Activated CD4-positive, alpha-beta T cell treated with anti-CD3 and anti-CD28 coated beads, Interleukin-2, amount 50 U/mL, for 1 hour (primary cell): ENCODE data around the gene MTFP1.
"Not testable (repeated sequence)": the region's sequence is repeated elsewhere in the genome, so short reads cannot be mapped to it uniquely, and the experiment has no call there.

Experiments
- DNase-seq: peaks from one replicate; pipeline ENCODE4 v3.0.0-alpha.2; 2020

MTFP1 gene, protein sequence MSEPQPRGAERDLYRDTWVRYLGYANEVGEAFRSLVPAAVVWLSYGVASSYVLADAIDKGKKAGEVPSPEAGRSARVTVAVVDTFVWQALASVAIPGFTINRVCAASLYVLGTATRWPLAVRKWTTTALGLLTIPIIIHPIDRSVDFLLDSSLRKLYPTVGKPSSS

DNA sequence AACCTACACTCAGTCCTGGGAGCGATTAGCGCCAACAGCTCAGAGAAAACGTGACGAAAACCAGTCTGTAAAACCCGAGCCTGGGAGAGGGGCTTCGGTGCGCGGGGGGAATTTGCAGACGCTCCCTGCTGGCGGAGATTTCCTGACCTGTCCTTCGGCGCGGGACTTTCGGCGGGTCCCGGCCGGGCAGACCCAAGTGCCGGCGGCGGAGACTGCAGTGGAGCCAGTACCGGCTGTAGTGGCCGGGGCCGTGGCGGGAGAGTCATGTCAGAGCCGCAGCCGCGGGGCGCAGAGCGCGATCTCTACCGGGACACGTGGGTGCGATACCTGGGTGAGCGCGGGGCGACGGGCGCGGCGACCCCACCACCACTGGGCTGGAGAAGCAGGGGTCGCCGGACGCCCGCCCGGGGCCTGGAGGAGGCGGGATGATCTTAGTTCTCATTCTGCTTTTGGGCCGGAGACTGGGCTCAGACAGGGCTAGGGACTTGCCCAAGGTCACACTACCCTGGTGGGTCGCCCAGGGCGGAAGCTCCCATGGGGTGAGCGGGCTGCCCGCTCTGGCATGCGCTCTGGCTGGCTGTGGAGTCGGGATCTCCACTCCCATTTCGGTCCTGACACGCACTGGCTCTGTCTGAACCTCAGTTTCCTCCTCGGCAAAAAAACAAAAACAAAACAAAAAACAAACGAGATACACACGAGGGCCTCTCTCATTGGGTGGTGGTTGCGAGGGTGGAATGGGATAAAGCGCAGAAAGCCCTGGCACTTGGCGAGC is at the start of gene MTFP1:
TSS of gene MTFP1 (plus strand) at position 153 of the 772 bp plus-strand sequence. CDS start at position 265, 112 bp downstream.
- DNase-seq, result peak; percentile 36

DNA sequence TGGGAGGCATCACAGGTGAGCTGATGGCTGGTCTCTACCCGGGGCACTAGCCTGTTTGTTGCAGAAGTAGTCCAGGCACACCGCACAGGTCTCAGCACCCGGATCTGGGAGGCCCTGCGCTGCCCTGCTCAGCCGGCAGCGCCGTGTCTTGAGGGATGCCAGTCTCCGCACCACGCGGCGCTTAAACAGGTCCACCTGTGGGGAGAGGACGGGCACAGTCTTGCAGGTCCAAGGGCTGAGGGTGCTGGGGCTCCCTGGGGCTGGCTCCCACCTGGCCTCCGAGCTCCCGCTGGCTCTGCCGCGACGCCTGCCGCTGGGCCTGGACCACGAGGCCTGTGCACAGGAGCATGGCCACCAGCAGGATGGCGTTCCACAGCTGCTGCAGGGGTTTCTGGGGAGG is 45.6 kb upstream of the MTFP1 start:
- no peak for DNase-seq

DNA sequence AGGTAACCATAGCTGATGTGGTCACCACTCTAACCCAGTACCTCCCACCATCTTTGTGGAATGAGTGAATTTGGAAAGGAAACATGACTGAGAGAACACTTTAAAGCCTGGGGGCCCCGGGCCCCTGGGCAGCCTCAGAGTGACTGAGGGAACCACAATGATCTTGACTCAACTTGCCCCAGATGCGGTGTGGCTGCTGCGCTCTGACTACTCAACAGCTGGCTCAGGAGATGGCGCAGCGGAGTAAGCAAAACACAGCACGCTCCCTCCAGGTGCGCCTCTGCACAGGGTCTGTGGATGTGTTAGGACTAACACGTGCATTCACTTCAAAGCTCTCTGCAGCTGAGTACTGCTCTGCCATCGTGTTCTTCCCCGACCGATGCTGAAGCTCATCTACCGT is 44.3 kb upstream of the MTFP1 start:
- DNase-seq, result no peak

DNA sequence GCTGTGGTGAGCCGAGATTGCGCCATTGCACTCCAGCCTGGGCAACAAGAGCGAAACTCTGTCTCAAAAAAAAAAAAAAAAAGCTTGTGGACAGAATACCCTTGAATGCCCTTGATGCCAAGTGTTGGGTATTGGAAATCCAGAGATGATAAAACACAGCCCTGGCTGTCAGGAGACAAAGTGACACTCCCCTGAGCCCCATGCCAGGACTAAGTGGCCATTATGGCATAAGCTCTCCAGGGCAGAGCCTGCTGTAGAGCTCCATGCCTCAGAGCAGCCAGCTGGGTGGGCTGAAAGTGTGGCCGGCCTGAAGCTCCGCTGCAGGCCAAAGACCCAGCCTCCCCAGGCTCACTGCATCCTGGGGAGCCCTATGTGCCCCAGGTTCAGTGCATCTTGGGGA is 43.2 kb upstream of the MTFP1 start:
- no peak for DNase-seq

DNA sequence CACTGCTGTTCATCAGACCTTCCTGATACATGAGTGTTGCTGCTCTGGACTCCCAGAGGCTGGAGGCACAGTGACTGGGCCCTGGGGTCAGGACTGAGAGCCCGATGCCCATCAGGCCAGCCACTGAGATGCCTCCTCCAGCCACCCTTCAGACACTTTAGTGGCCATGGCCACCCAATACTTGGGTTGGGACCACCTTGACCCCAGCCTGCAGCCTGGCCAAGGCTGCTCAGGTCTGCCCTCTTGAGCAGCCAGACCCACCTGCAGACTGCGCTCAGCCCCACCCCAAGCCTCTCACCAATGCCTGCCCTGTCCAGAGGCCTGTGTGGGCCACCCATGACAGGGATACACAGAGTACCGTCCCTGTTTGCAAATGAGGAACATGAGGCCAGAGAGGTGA is 42.5 kb upstream of the MTFP1 start:
- no peak for DNase-seq

DNA sequence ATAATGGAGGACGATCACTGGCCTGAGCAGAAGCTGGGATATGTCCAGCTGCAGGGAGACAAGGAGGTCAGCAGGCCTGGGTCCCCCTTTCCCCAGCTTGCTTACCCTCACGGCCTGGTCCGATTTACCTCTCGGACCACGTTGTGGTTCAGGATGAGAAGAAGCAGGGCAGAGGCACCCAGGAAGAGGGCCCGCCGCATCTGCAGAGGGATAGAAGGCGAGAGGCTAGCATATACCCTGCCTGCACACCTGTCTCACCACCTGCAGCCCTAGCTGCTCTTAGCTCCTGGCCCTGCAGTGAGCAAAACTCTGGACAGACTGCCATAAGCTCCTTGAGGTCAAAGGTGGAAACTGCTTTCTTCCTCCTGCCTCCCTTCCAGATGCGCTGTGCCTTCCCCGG is 39.6 kb upstream of the MTFP1 start:
- DNase-seq, result no peak

DNA sequence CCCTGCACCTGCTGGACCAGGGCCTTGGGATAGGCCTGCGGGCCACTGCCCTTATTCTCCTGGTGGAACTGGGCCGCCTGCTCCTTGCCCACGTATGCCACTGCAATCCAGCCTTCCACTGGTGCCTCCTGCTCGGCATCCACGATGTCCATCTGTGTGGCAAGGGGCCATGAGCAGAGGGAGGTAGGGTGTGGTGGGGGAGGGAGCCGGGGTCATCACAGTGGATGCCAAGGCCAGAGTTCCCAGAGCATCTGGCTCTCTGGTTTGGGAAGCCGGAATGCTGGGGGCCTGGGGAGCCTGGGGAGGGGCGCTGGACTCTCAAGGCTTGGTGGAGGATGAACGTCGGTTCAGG is 39.0 kb upstream of the MTFP1 start:
- no peak for DNase-seq

DNA sequence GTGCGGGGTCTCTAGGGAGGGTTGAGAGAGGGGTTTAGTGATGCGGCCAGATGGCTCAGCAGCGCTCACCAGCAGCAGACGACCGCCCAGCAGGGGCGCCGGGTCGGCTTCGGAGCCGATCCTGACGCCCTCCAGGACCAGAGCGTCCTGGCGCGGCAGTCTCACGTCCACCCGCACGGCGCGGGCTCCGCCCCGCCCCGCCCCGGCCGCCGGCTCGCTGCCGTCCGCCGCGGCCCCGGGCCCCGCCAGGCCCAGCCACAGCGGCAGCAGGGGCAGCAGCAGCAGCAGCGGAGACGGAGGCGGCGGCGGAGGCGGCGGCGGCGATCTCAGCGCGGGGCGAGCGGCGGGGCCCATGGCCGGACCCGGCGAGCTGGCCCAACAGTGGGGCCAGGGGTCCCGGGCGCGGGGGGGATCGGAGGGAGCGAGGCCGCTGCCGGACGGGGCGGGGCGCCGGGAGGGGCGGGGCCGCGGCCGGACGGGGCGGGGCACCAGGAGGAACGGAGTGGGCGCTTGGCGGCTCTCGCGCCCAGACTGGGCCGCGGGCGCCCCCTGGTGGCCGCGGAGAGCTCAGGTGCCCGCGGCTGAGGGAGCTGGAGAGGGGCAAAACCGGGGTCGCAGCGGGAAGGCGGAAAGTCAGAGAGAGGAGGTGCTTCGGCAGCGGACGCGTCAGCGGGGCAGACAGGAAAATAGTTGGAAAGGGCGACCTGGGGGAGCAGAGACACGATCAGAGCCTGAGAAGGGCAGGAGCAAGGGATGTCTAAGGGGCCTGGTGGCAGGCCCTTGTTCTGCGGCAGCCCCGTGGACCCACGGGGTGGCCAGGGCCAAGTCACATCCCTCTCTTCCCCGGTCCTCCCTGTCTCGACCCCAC is 38.4 kb upstream of the MTFP1 start, which contains the start of gene RNF215:
TSS of gene RNF215 (minus strand) at position 452 of the 868 bp plus-strand sequence. CDS start at position 354, 98 bp downstream.
- peak; percentile 71 for DNase-seq

DNA sequence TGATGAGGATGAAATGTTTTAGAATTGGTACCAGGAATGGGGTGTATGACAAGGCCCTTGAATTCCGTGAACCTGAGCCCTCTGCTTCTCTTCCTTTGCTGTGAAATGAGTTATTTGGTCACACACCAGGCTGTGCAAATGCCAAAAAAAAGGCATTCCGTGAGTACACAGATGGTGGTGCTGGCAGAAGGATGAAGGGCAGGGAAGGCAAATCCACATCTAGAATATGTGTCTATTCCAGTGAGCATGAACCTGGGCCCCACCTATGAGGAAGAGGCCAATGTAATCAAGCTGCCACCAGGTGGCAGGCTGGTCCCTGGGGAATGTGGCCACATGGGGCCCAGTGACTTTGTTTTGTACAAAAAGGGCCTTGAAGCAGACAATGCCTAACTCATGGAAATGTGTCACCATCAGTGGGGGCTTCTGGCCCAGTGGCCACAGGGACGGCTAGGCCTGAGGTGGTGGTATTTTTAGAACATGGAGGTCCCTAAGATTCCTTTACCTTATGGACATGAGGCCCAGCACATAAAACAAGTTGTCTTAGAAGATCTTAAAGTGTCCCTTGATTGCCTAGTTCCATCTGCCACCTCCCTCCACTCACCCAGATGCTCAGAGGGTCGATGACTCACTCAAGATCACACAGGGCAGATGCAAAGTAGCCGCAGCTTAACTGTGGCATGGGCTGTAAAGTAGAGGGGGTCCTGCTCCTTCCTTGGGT is 34.4 kb upstream of the MTFP1 start:
- peak; percentile 80 for DNase-seq

DNA sequence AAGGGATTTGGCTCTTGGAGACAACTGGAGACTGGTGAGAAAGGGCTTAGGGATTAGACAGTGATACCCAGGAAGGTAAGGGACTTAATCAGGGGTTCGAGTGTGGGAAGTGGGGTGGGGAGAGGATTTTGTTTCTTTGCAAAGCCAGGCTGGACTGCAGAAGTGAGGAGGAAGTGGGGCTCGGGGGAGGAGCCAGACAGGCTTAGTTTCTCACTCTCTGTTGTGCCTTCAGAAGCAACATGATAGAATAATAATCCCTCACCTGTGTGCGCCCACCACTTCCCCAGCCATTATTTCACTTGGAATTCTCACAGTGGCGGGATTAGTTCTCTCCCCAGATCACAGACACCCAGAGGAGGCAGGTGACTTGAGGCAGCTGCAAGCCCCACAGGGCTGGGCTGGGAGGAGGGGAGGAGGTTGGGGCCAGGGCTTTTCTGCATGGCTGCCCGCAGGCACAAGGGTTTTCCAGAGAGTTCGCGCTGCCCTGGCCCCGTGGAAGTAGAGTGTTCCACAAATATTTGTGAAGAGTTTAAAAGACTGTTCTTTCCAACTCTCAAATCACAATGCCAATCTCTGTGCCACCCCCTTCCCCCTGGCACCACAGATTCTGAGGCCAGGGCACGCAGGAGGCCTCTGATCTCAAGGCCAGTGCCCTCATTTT is 32.8 kb upstream of the MTFP1 start:
- no peak for DNase-seq

DNA sequence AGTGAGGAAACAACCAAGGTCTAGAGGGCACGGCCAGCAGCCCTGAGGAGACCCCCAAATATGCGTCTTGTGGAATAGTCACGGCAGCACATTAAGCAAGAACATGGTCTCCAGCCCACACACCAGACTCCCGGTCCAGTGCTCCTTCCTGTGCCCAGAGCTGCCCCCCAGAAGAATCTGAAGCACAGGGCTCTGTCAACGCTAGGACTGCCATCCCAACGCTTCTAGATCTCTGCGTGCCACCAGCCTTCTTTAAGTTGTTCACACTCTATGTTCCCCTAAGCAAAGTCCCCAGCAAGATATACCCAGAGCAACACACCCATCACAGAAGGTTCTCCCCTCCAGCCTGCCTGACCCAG is 32.3 kb upstream of the MTFP1 start:
- DNase-seq, result no peak

DNA sequence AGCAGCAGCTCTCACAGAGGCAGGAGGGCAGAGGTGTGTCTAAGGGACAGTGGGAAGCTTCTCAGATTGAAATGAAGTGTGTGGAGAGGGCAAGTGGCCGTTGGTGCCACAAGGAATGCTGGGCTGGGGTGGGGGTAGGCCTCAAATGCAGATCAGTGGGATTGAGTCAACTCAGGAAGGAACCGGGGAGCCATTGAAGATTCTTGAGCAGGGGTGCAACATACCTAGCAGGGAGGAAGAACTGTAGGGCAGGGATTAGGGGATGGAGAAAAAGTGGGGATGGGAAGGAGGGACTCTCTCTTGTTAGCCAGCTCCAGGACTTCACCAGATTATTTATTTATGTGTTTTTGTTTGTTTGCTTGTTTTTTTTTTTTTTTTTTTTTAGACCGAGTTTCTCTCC is 31.7 kb upstream of the MTFP1 start:
- DNase-seq, result no peak

DNA sequence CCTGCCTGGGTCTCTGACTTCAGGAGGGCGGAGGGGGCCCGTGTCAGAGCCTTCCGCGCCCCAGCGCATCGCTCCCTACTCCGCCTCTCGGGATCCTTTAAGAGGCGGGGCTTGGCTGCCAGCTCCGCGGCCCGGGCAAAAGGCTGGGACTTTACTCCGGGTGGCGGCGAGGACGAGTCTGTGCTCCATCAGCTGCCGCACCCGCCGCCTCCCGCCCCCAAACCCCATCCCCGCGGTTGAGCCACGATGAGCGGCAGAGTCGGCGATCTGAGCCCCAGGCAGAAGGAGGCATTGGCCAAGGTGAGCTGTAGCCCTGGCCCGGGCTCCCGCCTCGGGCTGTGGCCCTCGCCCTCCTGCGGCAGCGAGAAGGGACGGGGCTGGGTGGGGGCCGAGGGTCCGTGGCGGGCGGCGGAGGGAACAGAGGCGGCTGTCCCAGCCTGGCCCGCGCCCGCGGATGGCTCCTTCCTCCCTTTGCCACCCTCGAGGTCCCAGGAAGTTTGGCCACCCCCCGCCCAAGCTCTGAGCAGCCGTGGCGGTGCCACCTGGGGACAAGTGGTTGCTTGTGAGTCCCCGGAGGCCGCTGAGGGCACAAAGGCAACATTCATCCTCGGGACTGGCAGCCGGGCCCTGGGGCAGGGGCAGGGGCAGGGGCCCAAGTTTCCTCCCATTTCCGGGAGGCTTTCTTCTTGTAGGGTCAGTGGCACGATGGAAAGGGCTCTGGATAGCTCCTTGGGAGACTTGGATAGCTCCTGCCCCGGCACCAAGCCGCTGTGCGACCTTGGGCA is 28.5 kb upstream of the MTFP1 start, which contains the start of gene SEC14L2:
TSS of gene SEC14L2 (plus strand) at position 148 of the 785 bp plus-strand sequence. CDS start at position 247, 99 bp downstream.
- peak; percentile 60 for DNase-seq

DNA sequence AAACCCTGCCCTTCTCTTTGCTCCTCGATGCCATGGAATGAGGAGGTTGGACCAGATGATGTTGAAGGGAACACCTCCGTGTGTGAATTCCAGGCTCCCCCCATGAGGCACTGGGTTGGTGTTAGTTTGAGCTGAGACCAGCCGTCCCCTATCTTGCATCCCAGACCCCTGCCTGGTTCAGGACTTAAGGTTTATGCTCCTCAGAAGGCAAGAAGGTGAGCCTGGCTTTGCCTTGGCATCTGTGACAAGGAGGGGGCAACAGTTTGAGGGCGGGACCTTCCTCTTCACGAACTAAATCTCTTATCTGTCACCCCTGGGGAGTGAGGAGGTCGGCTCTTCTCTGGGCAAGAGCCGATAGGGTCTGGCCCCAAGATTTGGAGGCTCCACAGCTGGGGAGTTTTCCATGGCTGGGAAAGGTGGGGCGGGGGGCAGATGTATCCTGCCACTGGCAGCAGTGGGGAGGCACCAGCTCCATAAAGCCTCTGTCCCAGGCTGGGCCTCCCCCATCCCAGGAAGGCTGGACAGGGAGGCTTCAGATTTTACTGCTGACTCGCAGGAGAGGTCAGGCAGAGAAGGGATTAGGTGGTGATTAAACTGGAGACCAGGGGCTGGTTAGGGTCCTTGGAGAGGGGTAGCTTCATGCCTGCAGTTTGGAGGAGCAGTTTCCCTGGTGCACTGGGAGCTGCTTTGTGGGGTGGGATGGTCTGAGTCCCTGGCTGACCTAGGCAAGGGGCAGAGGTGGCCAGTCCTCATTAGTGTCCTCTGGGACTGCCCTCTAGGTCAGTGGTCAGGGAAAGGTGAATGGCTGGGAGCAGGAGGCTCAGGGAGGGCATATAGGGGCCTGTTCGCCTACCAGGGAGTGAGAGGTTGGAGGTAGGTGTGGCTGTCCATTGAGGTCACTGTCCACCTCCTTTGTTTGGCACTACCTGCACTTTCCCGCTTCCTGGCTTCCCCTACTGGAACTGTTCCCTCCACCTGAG is 27.6 kb upstream of the MTFP1 start:
- no peak for DNase-seq

DNA sequence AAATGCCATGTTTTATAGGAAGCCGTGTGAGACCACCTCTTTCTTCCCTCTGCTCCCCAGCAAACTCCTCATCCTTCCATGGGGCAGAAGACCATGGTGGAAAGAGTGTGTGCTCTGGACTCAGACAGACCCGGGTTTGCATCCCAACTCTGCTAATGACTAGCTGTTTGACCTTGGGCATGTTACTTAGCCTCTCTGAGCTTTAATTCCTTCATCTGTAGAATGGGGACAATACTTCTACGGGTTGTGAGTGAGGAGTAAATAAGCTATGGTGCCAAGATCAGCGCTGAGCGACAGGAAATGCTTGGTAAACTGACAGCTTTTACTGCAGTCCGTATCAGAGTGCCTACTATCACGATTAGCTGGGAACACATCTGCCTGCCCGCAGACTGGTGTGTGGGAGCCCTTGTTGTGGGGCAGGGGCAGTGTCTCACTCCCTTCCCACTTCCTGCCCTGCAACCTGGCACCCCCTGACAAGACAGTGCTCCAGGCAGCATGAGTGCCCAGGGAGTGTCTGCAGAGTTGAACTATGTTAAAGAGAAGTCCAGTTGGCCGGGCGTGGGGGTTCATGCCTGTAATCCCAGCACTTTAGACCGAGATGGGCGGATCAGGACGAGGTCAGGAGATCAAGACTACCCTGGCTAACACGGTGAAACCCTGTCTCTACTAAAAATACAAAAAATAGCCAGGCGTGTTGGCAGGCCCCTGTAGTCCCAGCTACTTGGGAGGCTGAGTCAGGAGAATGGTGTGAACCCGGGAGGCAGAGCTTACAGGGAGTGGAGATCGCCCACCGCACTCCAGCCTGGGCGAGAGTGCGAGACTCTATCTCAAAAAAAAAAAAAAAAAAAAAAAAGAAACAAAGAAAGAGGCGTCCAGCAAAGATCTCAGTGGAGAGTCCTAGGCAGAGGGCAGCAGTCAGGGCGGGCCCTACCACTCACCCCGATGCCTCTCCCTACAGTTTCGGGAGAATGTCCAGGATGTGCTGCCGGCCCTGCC is 26.6 kb upstream of the MTFP1 start:
- DNase-seq, result no peak

DNA sequence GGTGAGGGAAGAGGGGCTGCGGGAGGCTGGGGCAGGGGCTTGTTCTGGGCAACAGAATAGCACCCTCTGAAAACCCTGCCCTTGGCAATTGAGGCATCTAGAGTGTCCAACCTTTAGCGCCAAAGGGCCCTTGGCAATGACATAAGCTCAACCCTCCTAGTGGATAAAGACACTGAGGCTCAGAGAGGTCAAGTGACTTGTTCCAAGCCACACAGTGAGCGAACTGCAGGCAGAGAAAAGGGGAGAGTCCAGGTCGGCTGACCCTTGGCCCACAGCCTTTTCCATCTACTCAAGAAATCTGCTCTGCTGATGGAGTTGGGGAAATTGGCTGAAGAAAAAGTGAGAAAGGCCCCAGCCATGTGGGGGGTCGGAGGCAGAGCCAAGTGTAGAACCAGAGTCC is 25.9 kb upstream of the MTFP1 start:
- no peak for DNase-seq

DNA sequence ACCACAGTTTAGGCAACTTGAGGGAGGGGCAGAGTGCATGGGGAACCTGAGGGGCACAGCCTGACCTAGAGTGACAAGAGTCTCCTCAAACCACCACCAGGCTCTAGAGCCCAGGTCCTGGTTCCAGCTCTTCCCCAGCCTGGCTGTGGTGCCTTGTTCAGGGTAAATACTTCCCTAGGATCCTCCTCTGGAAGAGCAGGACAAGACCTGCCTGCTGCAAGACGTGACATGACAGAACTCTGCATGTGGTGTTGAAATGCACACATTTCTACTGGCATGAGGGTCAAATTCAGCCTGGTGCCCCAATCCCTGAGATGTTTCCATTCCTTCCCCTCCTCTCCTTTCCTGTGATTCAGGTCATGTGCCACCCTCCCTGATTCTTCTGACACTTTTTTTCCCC is 25.4 kb upstream of the MTFP1 start:
- no peak for DNase-seq

DNA sequence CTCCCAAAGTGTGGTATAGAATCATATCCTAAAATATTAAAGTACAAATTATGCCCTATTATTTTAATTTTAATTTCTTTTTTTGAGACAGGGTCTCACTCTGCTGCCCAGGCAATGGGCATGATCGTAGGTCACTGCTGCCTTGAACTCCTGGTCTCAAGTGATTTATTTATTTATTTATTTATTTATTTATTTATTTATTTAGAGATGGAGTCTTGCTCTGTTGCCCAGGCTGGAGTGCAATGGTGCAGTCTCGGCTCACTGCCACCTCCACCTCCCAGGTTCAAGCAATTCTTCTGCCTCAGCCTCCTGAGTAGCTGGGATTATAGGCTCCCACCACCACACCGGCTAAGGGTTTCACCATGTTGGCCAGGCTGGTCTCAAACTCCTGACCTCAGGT is 24.5 kb upstream of the MTFP1 start:
- not testable (repeated sequence) for DNase-seq
